COLO829 (cell line): ENCODE data around the gene NME7.
"Not testable (repeated sequence)": the region's sequence is repeated elsewhere in the genome, so short reads cannot be mapped to it uniquely, and the experiment has no call there.

Source experiments
- DNase-seq: peaks from one replicate; pipeline ENCODE4 v3.0.0; 2012; ENCODE audit warnings: low spot score

The NME7 gene

DNA sequence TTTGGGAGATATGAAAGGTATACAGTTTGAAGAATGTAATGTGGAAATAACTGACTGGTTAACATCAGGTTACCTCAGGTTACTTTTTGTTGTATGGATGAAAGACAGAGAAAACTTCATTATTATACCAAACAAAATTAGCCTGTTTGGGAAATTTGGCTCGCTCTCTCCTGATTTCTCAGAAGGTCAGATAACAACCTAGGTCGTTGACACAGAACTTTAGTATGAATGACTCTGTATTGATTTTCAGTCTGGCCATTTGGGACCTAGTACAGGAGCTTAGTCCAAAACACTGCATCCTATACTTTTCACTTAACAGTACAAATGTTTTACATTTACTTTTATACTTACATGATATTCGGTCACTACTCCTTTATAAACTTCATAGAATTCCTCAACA lies 132.8 kb downstream of the NME7 start:
- DNase-seq, result no peak

DNA sequence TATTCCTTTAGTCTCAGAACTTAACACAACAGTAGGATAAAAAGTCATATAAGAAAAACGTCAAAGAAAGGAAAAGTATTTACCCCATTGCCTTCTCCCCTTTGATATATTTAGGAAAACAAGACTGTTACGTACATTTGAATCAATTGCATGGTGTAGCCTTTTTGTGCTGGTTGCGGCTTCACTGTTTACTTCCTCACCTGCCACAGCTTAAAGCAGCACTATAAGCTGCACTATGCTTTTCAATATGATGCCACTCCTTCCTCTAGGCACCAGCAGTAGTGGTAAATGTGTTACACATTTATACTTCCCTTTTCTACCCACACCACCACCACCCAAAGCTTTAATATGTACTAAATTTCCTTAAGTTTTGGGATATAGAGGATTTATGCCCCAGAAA lies 150.0 kb downstream of the NME7 start:
- no peak for DNase-seq

DNA sequence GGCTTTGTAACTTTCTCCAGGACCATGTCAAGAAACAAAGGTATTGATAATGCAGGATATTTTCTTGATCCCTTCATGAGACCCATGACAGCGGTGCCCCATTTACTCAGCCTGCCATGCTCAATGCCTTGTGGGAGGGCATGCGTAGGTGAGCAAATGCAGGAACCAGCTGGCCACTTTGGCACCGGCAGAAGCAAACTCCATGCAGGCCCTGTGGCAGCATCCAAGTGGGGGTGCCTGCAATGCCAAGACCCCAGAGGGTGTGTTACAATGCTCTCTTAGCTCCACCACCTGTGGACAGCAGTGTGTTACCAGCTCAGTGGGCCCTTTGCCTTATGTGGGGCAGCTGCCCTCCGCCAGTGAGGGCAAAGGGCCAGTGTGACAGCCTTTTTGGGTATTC lies 153.0 kb downstream of the NME7 start:
- no peak for DNase-seq

DNA sequence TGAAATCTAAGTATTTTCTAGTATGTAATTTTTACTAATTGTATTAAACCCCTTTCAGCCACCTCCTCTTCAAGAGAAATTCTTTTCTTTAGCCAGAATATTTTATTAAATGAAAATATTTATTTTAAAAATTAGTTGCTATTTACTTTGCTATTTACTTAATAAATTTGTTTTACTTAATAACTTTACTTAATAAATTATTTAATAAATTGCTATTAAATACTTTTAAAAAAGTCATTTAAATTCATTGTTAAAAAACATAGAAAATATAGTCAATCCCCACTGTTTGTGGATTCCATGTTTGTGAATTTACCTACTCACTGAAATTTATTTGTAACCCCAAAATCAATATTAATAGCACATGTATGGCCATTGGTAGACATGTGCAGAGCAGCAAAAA lies 155.5 kb downstream of the NME7 start:
- DNase-seq, result no peak

DNA sequence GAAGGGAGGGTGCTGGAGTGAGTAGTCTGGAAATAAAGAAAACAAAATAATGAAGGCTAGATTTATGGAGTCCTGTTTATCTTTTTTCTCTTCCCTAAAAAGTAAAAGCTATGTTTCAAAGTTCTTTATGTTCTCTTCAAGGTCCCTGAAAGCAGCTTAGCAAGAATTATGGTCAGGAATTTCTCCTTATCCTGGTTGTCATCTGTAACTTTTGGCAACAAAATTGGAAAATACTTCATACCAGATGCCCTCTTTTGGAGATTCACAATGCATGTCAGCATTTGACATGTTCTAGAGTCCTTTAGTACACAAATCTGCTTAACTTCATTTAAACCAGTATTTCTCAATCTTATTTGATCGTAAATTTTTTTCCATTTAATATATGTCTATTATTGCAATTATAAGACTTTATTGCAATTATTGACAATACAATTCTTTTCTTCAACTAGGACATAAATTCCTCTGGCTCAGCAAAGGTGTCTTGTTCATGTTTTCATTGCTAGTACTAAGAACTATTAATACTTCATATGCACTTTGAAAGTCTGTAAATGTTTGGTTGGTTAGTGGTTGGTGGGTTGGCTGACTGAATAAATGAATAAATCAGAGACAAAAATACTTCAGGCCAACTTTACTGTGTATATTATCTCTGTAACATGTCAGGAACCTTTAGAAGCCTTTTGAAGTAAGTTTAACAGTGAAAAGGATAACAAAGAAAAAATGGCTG lies 159.6 kb downstream of the NME7 start:
- no peak for DNase-seq

DNA sequence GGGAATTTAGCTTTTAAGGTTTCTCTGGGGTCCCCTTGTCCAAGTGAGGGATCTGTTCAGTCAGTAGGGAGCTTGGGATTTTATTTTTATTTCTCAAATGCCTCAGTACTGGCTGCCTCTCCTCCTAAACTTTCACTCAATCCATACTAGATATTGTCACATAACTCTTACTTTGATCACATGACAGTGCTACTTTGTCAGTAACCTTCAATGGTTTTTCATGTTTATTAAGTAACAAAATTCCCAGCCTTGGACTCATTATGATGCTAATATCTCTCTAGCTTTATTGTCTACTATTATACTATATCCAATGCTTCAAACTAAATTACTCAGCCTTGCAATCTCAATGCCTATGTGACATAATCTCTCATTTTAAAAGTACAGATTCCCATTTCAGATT lies 163.4 kb downstream of the NME7 start:
- DNase-seq, result no peak

DNA sequence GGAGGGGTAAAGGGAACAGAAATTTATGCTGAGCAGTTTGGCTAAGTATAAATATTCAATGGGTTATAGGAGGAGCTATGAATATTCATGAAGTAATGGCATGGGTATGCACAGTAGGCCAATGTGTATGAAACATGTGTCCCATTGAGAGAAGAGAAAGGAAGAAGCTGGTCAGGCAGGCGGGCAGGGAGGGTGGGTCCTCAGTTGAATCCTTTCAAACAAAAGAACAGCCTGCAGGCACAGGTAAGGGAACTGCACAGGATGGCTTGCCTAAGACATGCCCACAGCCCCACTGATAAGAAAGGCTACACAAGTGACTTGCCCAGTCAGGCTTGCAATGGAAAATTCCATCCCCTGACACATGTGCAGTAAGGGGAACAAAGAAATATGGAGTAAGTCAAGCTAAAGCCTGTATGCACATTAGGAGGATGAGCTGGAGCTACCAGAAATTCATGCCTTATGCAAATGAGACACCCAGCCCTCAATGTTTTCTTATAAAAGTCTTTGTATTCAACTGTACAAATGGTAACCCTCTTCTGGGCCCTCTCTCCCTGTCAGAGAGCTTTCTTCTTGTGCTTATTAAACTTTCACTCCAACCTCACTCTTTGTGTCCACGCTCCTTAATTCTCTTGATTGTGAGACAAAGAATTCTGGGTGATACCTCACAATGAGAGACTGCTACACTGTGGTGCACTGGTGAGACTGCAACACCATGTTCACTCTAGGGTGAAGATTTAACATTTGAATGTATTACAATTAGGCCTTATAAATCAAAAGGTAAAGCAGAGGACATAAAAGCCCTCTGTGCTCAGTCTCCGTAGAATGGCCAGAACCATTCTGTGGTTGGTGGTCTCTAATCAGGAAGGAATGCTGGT lies 164.6 kb downstream of the NME7 start:
- DNase-seq, result no peak

DNA sequence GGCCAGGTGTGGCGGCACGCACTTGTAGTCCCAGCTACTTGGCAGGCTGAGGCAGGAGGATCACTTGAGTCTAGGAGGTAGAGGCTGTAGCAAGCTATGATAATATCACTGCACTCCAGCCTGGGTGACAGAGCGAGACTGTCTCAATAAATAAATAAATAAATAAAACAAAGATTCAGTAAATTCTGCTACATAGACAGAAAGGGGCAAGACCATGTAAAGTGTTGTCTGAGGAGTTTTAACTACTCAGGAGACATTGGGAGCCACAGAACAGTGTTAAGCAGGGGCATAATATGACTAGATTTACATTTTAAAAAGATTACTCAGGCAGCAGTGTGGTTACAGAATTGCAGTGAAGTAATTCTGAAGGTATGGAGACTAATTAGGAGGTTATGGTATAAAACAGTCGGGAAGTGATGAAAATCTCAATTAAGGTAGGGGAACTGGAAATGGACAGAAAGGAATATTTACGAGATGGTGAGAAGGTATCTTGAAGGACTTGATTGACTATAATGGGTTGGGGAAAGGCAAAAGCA lies 166.4 kb downstream of the NME7 start:
- no peak for DNase-seq

DNA sequence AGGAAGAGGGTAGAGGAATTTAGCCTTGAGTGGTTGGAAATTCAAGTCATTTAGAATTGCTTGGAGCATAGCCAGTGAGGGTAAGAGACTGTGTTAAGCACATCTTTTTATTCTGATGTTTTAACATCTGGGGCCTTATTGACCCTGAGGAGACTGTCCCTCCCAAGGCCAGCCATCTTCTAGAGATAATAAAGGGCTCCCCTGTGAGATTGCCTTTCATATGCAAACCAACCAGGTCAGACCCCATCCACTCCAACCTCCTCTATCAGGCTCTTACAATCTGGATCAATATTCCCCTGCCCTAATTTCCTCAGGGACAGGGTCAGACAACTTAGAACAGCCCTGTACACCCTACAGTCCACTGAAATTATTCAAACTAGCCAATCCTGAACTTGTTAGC lies 167.3 kb downstream of the NME7 start:
- DNase-seq, result no peak

DNA sequence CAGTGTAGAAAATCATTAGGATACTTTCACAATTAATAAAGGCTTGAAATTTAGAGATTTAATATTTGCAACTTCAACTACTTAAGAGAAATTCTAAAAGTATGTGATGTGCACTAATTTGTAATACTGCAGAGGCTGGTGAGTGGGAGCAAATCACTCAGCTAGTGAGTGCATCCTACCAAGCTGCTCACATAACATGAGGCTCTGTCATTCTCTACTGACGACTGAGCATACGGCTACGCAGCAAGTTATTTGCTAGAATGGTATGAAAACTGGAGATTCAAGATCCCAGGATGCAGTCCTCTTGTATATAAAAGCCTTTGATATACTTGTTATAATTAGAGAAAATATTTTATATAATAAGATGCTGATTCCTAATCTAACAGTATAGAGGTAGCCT lies 171.0 kb downstream of the NME7 start:
- DNase-seq, result no peak

DNA sequence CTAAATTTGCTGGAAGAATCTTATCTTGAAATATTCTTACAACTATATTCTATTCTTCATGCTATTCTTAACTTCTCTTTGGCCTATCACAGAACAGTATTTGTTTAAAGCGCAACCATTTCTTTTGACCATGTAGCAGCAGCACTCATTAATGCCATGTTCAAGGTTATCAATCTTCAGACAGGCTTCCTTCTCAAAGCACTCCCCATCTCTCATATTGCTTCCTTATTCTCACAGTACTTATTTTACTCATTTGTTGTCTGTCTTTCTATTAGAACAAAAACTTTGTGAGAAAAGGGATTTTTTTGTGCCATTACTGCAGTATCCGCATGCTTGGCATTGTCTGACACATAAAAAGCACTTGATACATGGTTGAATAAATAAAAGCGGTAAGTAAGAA lies 171.4 kb downstream of the NME7 start:
- no peak for DNase-seq

DNA sequence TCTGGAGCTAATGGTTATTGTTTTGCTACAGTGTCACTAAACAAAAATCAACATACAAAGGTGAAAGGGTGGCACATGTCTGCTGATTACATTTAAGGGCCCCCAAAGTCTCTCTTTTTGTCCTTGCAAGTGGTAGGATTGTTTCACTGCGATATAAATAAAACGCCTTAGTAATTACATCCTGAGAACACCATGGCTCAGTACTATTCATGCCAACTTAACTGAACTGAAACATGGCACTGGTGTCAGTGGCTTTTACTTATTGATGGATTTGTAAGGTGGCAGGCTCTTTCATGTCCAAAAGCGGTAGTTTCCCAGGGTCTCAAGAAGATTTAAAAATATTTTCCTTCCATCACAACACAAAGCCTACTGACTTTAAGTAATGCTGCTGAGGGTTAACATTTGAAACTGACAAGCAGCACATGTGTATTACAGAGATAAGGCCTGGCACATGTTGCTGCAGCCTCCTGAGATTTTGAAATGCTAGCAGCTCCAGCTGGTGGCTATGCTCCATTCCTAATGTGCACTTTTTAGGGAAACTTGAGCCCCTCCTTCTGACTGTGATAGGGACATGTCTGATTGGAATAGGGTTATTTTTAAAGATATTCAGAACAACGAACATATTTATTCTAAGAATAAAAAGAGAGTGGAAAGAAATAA lies 174.3 kb downstream of the NME7 start:
- no peak for DNase-seq

DNA sequence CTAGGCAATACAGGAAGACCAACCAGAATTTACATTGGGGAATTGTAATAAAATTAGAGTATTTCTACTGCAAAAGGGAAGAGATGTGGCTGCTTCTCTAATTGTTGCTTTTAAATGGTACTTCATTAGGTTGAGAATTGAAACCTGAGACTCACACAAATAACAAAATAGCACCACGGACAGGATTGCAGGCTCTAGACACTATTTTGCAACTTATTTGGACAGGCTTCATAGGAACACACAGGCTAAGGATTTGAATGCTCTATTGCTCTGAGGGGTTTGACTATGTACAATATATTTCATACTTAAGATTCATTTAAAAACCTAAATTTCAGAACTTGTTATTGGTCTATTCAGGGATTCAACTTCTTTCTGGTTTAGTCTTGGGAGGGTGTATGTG lies 181.5 kb downstream of the NME7 start:
- DNase-seq, result no peak

DNA sequence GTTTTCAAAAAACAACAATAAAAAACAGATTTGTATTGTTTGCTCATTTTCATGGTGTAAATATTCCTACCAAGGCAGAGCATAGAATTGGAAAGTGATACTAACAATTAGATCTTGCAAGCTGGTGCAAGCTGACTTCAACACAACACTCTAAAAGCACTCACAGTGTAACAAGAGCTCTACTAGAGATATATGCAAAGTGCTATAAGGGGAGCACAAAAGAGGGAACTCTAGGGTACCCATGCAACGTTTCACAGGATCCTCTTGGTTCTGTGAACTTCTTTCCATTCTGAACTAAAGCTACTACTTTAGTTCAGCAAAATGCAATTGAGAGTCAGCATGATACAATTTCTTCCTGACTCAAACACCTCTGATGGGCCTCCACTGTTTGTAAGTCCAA lies 182.8 kb downstream of the NME7 start:
- DNase-seq, result no peak

DNA sequence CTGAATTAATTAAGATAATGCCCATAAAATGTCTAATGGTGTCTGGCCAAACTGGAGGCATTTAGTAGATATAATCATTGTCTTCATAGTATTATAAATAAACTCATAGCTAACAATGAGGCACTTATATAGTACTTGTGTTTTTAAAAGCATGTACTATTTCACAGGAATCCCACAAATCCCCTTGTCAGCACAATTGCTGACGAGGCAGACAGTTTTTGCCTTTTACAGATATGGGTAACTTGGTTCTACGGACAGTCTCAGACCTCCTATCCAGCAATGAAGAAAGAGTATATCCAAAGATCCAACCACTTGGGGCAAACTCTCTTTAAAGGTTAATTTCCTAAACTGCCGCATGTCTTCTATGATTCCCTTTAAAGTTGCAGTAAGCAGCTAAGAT lies 187.4 kb downstream of the NME7 start:
- DNase-seq, result peak; percentile 16

DNA sequence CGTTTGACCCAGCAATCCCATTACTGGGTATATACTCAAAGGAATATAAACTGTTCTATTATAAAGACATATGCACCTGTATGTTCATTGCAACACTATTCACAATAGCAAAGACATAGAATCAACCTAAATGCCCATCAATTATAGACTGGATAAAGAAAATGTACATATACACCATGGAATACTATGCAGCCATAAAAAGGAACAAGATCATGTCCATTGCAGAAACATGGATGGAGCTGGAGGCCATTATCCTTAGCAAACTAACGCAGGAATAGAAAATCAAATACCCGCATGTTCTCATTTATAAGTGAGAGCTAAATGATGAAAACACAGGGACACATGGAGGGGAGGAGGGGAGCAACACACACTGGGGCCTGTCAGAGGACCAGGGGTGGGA lies 188.2 kb downstream of the NME7 start:
- not testable (repeated sequence) for DNase-seq

DNA sequence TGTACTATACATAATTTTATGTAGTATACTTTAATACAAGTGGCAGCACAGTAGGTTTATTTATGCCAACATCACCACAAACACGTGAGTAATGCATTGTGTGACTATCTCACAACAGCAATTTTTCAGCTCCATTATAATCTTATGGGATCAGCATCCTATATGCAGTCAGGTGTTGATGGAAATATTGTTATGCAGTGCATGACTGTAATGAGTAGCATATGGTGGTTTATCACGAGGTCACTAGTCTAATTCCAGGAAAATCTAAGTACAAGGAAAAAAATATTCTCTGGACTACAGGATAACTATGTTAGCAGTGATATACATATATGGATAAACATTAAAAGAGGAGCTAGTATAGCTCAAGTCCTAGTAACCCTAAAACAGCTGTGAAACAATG lies 192.1 kb downstream of the NME7 start:
- no peak for DNase-seq

DNA sequence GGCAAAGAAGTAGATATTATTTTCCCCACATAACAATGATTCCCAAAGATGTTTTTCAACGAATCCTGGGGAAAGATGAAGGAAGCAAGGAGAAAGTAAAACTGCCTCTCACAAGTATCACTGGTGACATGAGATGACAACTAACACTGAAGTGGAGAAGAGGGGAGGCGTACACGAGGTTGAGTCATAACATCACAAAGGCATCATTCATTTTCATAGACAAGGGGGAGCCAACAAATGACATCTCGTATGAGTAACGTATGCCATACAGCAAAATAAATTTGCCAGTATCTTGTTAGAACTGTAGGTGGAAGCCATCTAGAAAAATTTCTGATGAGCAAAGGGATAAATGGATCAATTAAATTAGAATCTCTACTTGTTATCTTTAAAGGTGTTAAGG lies 204.5 kb downstream of the NME7 start:
- peak; percentile 85 for DNase-seq

DNA sequence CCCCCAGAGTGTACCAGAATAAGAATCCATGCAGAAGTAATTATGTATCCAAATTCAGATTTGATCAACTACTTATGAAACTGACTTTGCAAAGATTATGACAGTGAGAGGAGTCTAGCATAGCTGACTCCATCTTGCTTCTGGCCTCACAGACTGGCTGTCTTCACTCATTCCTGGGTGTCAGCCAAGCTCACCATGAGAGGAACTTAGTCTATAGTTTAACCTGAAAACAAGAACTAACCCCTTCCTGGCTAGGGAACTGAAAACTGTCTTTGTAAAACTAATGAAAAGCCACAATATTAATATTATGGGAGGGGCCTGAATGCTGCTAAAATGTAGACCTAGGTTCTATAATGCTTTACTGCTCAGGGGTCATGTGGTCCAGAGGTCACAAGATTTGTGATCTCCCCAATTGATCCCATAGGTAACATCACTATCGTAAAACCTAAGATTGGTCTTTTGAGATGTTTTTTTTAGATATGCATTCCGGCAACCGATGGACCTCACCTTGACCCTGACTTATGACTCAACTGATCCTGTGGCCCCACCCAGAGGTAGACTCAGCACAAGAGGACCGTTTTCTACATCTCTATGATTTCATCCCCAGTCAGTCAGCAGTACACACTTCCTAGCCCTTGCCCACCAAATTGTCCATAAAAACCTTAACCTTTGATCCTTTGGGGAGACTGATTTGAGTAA lies 206.0 kb downstream of the NME7 start:
- DNase-seq, result no peak

DNA sequence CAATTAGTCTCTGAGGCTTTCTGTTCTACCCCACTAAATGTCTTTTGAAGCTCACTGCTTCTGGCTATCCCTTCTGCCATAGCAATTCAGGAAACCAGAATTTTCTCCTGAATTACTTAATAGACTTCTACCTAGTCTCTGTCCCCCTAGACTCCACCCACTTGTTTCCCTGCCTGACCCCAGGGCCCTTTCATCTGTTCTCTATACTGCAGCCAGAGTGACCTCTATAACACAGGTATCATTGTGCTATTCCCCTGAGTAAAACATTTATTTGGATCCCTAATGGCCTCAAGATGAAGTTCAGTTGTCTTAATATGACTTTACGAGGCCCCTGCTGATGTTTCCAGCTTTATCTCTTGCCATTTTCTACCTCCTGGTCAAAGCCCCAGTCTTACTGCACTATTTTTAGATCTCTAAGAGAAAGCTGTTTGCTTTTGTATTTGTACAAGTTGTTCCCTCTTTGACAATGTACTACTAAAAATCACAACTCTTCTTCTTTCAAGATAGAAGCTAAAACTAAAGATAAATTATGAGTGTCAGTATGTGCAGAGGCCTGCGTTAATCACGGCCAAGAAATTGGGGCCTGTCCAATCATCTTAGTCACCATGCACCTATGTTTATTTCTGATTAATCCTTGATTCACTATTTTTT lies 206.6 kb downstream of the NME7 start:
- no peak for DNase-seq

DNA sequence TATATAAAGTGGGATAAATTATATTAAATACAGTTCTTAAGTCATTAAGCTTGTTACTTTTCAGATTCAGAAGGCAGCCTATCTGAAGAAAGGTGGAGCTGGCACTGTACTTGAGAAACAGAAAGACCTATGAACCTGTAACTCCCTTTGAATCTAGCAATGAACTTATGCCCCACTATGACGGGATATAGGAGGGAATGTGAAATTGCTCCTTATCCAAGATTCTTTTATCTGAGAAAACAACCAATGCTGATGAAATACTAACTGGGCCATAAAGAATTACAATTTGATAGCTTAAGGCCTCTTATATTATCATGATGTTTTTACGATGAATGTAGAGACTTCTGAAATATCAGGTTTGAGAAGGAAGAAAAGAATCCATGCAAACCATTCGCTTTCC lies 211.0 kb downstream of the NME7 start:
- DNase-seq, result no peak

DNA sequence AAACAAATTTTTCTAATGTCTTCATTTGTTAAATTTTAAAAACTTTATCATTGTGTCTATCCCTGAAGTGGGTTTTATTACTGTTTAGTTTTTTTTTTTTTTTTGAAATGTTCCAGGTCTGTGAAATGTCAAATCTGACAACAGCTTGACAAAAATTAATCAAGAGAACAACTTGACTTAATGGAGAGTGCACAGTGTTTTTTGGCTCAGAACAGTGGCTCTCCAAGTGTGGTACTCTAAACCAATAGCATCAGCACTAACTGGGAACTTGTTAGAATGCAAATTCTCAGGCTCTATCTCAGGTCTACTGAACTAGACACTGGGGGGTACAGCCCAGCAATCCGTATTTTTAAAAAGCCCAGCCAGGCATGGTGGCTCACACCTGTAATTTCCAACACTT lies 211.9 kb downstream of the NME7 start:
- no peak for DNase-seq
